GM18907 (cell line): ENCODE measurements around the gene RNGTT.
A peak's percentile ranks its signal among the peaks of the same experiment; 100 is the strongest.

Source experiments
- ATAC-seq: cut with Tn5 transposase; IDR thresholded peaks from one replicate; pipeline ENCODE4 v1.9.1; 2021; ENCODE audit warnings: mild to moderate bottlenecking, moderate library complexity; ENCODE audit not compliant: unreplicated experiment

The RNGTT gene

DNA sequence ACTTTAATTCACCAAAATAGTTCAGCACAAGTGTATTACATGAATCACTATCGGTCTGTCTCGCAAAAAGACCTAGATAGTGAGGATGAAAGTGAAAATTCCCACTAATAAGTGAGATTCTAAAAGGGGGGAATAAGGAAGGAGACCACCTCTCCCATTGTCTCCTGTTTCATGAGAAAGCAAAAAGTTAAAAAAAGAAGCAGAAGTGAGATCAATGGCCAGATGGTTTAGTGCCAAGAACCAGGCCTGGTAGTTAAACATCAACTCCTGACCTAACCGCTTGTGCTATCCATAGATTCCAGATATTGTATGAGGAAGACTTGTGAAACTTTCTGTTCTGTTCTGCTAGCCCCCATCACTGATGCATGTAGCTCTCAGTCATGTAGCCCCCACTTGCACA lies 293.0 kb downstream of the RNGTT start:
- no peak for ATAC-seq

DNA sequence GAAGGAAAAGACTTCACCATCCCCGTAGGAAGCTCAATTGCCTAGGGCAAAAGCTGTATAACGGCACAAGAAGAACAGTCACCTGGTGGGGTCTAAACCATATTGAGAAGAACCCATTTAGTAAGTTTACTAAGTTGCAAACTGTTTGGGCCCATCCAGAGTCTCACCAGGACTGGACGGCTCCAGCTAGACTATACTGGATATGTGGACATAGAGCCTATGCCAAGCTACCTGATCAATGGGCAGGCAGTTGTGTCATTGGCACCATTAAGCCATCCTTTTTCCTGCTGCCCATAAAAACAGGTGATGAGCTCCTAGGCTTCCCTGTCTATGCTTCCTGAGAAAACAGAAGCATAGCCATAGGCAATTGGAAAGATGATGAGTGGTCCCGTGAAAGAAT lies 293.9 kb downstream of the RNGTT start:
- no peak for ATAC-seq

DNA sequence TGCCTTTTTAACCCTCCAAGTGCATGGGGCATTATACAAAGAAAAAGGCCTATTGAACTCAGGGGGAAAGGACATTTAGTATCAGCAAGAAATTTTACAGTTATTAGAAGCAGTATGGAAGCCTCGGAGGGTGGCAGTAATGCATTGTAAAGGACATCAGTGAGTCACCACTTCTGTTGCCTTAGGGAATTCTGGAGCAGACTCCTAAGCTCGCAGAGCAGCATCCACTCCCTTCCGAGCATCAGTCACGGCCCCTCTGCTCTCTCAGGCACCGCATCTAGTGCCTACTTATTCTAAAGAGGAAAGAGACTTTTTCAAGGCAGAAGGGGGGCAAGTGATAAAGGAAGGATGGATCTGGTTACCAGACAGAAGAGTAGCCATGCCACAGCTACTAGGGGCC lies 296.5 kb downstream of the RNGTT start:
- no peak for ATAC-seq

DNA sequence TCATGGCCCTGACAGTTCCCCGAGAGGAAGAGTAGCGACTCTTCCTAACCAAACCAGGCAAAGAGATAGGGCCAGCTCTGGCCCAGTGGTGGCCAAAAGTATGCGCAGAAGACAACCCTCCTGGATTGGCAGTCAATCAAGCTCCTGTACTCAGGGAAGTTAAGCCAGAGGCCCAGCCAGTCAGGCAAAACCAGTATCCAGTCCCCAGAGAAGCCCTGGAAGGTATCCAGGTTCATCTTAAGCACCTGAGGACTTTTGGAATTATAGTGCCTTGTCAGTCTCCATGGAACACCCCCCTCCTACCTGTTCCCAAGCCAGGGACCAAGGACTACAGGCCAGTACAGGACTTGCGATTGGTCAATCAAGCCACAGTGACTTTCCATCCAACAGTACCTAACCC lies 298.3 kb downstream of the RNGTT start:
- no peak for ATAC-seq

DNA sequence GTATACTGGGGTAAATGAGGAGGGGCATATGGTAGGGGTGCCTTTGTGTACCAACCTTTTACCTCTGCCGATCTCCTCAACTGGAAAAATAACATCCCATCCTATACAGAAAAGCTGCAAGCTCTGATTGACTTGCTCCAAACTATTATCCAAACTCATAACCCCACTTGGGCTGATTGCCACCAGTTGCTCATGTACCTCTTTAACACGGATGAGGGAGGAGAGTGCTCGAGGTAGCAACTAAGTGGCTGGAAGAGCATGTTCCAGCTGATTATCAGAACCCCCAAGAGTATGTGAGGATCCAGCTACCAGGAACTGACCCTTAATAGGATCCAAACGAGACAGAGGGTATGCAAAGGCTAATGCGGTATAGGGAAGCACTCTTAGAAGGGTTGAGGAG lies 299.6 kb downstream of the RNGTT start:
- no peak for ATAC-seq

DNA sequence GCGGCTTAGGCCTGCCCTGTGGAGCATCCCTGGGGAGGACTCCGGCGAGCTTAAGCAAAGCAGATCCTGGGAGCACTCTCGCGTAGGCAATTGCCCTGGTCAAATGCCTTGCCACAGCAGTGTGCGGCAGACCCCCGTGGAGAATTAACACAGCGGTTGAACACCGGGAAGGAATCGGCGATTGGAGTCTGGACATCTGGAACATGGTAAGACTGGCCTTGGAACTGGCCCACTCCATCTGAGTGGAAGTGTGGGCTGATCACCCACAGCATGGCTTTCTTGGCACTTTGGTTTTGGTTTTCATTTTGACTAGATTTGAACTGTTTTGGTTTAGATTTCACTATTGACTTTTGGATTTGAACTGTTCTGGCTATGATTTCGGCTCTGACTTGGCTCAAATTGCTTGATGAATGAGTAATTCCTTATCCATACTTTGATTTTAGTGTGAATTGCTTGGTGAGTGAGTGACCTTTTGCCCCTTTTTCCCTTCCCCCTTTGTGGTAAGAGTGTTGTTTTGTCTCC lies 300.7 kb downstream of the RNGTT start:
- peak; percentile 56 for ATAC-seq

DNA sequence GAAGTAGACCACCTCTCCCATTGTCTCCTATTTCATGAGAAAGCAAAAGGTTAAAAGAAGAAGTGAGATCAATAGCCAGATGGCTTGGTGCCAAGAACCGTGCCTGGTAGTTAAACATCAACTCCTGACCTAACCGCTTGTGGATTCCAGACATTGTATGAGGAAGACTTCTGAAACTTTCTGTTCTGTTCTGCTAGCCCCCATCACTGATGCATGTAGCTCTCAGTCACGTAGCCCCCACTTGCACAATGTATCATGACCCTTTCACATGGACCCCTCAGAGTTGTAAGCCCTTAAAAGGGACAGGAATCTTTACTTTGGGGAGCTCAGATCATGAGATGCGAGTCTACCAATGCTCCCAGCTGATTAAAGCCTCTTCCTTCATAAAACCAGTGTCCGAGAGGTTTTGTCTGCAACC lies 301.2 kb downstream of the RNGTT start:
- ATAC-seq: peak; percentile 88

DNA sequence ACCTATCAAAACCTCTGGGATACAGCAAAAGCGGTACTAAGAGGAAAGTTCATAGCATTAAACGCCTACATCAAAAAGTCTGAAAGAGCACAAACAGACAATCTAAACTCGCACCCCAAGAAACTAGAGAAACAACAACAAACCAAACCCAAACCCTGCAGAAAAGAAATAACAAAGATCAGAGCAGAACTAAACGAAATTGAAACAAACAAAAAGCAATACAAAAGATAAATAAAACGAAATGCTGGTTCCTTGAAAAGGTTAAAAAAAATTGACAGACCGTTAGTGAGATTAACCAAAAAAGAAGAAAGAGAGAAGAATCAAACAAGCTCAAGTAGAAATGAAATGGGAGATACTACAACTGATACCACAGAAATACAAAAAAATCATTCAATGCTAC lies 302.3 kb downstream of the RNGTT start:
- no peak for ATAC-seq

DNA sequence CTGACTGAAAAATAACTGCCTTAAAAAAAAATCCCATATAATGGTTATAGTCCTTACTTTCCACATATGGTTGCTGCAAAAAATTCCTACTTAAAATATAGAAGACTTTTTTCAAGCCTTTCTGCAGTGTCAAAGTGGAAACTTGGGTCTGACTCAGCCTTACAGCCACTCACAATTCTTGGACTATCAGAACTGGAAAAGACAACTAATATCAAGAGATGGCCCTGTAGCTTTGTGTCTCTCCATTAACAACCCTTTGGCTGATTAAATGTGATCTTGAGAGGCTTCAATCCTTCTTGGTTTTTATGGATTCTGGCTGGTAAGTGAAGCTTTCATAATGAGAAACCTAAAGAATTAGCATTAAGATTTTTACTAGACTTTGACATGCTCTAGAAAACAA lies 307.8 kb downstream of the RNGTT start:
- ATAC-seq: no peak

DNA sequence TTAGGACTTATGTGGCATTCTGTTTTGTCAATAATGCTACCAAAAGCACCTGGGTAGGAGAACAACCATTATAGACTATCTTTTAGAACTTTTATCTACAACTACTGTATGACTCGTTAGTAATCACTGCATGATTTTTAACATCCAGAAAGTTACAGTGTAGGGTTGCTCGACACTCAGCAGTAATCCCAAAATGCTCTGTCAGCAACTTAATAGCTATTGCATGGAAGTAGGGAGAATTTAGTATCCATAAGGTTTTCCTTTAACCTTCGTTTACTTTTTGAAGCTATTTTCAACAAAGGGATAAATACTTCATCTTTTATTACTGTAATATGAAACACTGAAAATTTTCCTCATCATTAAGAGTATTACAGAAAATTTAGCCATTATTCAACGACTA lies 309.5 kb downstream of the RNGTT start:
- no peak for ATAC-seq

DNA sequence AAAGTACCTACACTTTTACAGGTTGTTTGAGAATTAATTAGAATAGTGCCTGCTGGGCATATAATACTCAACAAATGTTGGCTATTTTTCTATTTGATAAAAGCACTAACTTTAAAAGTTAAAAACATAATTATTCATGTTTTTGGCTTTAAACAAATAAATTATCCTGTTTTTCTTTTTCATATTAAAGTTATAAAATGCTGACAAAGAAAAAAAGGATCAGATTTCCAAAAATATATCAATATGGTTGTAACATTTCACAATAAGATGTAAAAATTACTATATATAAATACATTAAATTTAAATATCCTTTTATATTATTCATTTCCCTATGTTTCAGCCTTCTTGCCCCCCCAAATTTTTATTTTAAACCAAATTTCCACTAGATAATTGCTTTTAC lies 312.0 kb downstream of the RNGTT start:
- no peak for ATAC-seq

DNA sequence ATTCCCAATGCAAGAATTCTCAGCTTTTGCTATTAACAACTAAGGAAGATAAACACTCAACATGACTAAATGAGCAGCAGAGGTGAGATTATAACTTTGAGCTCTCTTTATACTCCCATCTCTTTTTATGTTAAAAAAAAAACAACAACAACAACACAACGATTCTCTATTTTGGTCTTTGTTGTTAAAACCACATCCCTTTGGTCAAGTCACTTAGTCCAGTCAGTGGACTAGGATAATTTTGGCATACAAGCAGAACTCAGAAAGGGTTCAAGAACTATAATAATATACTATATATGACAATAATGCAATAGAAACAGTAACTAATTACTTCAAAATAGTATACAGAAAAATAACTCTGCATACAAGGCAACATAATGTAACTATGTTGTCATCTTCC lies 312.4 kb downstream of the RNGTT start:
- no peak for ATAC-seq

DNA sequence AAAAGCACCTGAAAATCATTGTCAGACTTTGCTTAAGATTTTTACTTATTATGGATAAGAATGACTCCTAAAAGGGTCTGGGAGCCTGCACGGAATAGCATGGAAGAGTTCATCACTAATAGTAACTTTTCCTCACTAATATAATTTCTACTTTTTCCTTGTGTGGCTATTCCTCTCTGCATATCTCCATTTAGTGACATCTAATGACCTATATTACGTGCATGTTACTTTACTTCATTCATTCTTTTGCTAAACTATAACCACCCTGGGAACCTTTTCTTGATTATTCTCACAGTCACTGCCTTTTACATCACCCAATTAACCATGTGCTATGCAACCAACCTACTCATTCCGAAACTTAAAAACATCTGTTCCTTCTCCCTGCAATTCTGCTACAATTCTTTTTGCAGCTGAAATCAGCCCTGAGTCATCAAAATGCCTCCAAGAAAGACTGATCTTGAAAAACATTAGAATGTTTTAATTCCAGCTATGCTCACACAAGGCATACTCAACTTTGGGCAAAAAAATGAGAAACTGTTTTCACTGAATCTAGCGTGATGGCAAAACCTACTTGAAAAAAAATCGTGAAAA lies 313.3 kb downstream of the RNGTT start:
- ATAC-seq: peak; percentile 96

DNA sequence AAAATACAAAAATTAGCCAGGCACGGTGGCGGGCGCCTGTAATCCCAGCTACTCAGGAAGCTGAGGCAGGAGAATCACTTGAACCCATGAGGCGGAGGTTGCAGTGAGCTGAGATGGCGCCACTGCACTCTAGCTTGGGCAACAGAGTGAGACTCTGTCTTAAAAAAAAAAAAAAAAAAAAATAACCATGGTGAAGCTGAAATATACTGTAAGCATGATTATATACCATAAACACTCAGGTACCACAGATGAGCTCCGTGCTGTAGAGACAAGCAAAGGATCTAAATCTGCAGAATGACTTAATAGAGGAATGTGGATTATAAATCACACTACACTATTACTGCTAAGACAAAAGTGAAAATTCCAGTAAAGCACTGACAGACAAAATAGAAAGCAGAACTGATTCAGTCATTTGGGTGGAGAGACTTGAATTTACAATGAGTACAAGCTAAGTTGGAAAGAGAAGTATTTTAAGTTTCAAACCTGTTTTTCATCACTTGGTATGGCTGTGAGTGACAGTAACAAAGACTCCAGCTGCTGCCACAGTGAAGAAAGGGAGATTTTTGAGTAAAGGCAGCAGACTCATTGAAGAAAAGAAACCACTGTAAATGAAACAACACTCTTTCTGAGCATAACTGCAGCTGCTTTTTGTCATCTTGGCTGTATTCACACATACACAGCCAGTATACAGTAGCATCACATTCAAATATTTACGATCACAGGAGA lies 322.1 kb downstream of the RNGTT start:
- ATAC-seq: peak; percentile 94

DNA sequence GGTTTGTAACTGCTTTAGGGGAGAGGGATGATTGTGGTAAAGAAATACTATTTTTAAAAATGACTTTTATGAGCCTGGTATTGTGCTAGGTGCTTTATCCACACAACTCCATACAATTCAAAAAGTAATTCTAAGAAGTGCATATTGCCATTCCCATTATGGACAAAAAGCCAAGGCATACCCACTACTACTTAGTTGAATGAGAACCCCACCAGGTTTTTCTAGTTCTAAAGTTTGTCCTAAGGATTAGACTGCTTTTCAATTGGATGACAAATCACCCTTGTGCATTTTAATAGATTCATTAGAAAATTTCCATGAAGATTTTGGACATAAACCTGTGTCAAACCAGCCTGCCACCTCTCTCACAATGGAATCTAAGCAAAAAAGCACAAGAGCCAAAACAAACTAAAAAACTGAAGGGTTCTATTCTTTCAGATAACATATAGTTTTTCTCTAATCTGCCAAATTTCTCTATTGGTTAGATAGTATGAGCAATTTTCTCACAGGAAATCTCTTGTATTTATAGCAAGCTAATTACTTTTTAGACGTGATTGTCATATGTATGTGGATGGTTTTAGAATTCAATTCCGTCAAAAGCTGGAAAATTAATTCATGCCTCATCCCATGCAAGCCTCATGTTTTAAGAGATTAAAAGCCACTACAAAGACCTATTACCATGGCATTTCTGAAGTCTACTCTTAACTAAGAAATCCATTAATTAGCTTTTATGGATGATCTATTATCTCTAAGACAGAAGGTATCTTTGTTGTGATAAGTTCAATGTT lies 325.5 kb downstream of the RNGTT start:
- ATAC-seq: no peak

DNA sequence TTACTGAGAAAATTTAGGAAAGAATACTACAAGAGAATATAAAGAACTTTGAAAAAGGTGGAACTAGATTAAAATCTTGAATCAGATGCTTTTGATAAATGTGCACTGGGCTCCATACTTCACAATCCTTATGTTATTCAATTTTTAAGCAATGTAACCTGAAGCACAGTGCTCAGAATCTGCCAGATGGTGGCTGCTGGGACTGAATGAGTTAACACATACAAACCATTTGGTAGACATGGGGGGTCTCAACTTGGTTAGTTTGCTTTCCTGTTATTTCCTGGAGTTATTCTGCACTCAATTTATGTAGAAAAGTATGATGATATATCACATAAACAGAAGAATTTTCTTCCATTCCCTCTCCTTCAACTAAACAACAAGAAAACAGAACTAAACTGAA lies 326.5 kb downstream of the RNGTT start:
- ATAC-seq: no peak

DNA sequence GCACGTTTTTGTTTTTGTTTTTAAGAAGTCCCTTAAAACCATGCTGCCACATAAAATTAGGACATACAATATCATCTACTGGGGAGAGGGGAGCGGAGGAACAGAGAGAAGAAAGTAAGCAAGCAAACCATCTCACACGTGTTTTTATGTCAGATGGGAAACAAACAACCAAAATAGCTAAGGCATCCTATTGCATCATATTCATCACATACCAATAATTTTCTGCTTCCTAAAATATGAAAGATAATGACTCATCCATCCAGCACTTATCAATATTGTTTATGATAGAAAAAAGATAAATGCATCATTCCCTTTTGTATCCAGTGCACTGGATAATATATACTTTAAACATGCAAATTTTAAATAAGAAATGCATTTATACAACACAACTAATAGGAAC lies 329.6 kb downstream of the RNGTT start:
- no peak for ATAC-seq

DNA sequence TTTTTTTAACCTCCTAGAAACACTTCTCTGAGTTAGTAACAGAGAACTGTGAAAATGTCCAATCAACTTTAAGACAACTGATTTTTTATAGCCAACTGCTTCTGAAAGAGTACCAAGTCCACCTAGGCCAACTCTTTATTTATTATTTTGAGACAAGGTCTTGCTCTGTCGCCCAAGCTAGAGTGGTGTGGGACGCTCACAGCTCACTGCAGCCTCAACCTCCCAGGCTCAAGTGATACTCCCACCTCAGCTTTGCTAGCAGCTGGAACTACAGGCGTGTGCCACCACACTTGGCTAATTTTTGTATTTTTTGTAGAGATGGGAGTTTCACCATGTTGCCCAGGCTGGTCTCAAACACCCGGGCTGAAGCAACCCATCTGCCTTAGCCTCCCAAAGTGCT lies 331.6 kb downstream of the RNGTT start:
- no peak for ATAC-seq

DNA sequence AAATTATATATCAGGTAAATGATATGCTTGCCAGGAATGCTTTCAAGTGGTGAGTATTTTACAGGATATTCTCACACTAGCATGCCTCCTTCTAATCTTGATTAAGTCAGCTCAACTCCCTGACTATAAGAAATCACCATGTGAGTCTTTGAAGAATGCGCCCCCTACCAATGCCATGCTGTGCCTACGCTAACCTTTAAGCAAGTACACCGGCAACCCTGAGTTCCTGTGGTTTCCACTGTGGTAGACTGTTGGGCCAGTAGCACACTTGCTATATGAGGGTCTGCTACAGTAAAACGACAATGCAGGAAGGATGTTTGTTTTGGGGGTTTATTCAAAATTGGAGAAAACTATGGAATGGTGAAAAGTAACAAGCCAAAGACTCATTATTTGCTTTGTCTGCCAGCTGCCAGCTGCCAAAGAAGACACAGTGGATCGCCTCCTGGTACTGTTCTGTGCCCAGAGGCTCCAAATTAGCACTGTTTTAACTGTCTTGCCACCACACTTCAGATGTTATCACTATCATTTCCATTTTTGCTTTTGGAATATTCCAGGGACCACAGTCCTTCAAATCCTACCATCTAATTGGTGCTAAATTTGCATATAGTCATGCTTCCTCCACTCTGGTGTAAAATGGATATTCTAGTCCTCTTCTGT lies 333.5 kb downstream of the RNGTT start:
- no peak for ATAC-seq

DNA sequence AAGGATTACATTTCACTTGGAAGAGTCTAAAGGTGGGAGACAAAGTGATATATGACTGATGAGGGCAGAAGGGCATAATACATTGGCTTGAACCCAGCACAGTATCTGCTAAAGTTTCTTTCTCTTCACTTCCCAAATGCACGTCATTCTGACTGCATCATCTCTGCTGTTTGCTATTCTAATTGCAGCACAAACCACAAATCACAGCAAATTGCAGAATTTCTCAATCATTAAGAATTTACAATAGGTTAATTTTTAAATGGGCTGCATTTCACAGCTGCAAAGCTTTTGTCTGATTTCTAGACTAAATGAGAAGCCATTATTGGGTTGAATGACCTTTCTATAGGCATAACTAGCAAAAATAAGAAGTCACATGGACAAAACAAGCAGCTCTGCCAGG lies 337.0 kb downstream of the RNGTT start:
- ATAC-seq: no peak

DNA sequence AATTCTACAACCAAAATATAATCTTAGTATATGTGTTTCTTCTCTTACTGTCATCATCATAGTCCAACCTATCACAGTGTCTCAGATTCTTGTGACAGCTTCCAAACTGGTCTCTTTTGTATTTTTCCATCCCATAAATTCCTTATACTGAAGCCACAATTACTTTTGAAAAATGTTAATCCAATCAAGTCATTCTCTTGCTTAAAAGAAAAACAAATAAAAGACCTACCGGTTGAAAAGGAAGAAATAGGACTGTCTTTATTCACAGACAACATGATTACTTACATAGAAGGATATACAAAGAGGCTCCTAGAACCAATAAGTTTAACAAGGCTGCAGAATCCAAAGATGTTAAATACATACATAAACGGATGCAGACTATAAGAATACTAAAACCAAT lies 339.9 kb downstream of the RNGTT start:
- no peak for ATAC-seq
